Measurements from ENCODE around the gene FANK1.

GRCh38 chr10:125882596-125882995 is 13.8 kb upstream of the FANK1 start:
- TF ChIP-seq, protein P1, sequence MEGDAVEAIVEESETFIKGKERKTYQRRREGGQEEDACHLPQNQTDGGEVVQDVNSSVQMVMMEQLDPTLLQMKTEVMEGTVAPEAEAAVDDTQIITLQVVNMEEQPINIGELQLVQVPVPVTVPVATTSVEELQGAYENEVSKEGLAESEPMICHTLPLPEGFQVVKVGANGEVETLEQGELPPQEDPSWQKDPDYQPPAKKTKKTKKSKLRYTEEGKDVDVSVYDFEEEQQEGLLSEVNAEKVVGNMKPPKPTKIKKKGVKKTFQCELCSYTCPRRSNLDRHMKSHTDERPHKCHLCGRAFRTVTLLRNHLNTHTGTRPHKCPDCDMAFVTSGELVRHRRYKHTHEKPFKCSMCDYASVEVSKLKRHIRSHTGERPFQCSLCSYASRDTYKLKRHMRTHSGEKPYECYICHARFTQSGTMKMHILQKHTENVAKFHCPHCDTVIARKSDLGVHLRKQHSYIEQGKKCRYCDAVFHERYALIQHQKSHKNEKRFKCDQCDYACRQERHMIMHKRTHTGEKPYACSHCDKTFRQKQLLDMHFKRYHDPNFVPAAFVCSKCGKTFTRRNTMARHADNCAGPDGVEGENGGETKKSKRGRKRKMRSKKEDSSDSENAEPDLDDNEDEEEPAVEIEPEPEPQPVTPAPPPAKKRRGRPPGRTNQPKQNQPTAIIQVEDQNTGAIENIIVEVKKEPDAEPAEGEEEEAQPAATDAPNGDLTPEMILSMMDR (IDR thresholded peaks at IDR 0.05; ENCODE audit: insufficient read depth, low read length): no peak
- TF ChIP-seq POLR2AphosphoS5 (IDR thresholded peaks at IDR 0.05; ENCODE audit: low read depth) (no peak), GABPA (IDR thresholded peaks at IDR 0.05; ENCODE audit: low read depth) (no peak)

Data from HL-60 (cell line).